ENCODE measurements around the gene TBC1D10A. TPM values are rescaled to one million over a fixed set of nuclear protein-coding genes. Genes with fewer than 3 reads are reported as not detected.
A peak's percentile ranks its signal among the peaks of the same experiment; 100 is the strongest.

Gene TBC1D10A
- total and polyA plus RNA-seq, 2 experiments from 2014 or later: 11.8 to 21.8 TPM

DNA sequence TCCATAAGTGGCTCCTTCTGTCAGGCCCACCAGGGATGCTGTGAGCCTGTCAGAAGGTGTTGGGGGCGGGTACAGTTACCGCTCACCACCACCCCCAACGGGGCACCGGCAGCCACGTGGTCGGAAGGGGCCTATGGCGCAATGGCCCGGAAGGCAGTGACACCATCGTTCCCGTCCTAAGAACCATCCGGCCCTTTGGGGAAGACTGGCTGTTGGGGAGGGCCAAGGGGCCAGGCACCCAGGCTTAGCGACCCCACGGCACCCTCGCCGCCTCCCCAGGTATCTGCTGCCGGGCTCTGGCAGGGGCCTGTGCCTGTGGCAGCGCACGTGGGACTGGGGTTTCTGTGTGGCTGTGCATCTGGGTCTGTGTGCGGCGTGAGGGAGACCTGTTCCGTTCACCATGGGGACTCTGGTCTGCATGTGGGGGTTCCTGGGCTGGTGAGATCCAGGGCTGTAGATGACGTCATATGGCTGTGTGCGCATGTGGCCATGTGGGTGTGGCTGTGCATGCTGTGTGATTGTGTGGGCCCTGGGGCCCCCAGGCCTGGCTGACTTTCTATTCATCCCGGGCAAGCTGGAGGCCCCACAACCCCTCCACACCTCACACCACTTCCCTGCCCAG lies 60.8 kb downstream of the TBC1D10A start:
- no peak for DNase-seq (ENCODE audit: low read depth in 1 of 2, low spot score in 1 of 2)
- Histone ChIP-seq H3K27me3 (no peaks in the 10 kb centered on the region), H3K36me3 (no peaks in the 10 kb centered on the region), H3K27ac (no peak overlapping the region), H3K9me3 (ENCODE audit: low read depth) (no peaks in the 10 kb centered on the region), H3K4me3 (no peak overlapping the region), H3K4me1 (ENCODE audit: low read depth) (no peaks in the 10 kb centered on the region)
- TF ChIP-seq, protein P1, sequence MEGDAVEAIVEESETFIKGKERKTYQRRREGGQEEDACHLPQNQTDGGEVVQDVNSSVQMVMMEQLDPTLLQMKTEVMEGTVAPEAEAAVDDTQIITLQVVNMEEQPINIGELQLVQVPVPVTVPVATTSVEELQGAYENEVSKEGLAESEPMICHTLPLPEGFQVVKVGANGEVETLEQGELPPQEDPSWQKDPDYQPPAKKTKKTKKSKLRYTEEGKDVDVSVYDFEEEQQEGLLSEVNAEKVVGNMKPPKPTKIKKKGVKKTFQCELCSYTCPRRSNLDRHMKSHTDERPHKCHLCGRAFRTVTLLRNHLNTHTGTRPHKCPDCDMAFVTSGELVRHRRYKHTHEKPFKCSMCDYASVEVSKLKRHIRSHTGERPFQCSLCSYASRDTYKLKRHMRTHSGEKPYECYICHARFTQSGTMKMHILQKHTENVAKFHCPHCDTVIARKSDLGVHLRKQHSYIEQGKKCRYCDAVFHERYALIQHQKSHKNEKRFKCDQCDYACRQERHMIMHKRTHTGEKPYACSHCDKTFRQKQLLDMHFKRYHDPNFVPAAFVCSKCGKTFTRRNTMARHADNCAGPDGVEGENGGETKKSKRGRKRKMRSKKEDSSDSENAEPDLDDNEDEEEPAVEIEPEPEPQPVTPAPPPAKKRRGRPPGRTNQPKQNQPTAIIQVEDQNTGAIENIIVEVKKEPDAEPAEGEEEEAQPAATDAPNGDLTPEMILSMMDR (IDR thresholded peaks at IDR 0.05; ENCODE audit: low read depth, low read length): no peak

- Histone ChIP-seq H3K4me1 (ENCODE audit: low read depth) (no peaks in the 10 kb centered on the region), H3K36me3 (no peaks in the 10 kb centered on the region), H3K4me3 (no peak overlapping the region), H3K9me3 (ENCODE audit: low read depth) (no peaks in the 10 kb centered on the region), H3K27ac (no peak overlapping the region), H3K27me3 (no peaks in the 10 kb centered on the region)
- TF ChIP-seq, protein P1 (IDR thresholded peaks at IDR 0.05; ENCODE audit: low read depth, low read length): no peak
- no peak for DNase-seq (ENCODE audit: low read depth in 1 of 2, low spot score in 1 of 2)
Observed at GRCh38 chr22:30265131-30265720, 61.5 kb downstream of the TBC1D10A start.

DNA sequence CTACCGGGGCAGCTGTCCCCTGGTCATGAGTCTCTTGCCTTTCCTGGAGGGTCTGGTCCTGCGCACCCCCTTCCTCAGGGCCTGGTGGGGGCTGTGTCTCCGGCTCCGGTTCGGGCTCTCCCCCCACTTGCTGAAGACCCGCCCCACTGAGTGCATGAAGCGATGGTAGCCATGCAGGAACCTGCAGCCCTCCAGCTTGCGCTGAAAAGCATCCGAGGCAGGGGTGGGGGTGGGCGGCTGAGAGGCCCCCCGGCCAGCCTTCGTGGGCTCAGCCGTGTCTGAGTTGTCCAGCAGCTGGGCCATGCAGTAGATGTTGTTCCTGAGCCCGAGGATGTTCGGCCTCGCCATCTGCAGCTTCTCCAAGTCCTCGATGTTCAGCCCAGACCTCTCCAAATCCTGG lies 62.9 kb downstream of the TBC1D10A start:
- no peaks in the 10 kb centered on the region for H3K27me3 ChIP-seq
- H3K36me3 ChIP-seq: no peaks in the 10 kb centered on the region
- no peaks in the 10 kb centered on the region for H3K4me1 ChIP-seq (ENCODE audit: low read depth)
- no peak overlapping the region for H3K4me3 ChIP-seq
- H3K27ac ChIP-seq: no peak overlapping the region
- DNase-seq (ENCODE audit: low read depth in 1 of 2, low spot score in 1 of 2): no peak
- no peaks in the 10 kb centered on the region for H3K9me3 ChIP-seq (ENCODE audit: low read depth)
- TF ChIP-seq, protein P1 (IDR thresholded peaks at IDR 0.05; ENCODE audit: low read depth, low read length): no peak

GRCh38 chr22:30262917-30263741 lies 63.6 kb downstream of the TBC1D10A start:
- Histone ChIP-seq H3K9me3 (ENCODE audit: low read depth) (no peaks in the 10 kb centered on the region), H3K4me1 (ENCODE audit: low read depth) (no peaks in the 10 kb centered on the region), H3K36me3 (no peaks in the 10 kb centered on the region), H3K4me3 (no peak overlapping the region), H3K27me3 (no peaks in the 10 kb centered on the region), H3K27ac (no peak overlapping the region)
- TF ChIP-seq, protein P1 (IDR thresholded peaks at IDR 0.05; ENCODE audit: low read depth, low read length): peak; percentile 89
- peak; percentile 76 to 87 for DNase-seq (ENCODE audit: low read depth in 1 of 2, low spot score in 1 of 2)

- no peaks in the 10 kb centered on the region for H3K4me1 ChIP-seq (ENCODE audit: low read depth)
- no peaks in the 10 kb centered on the region for H3K9me3 ChIP-seq (ENCODE audit: low read depth)
- TF ChIP-seq, protein P1 (IDR thresholded peaks at IDR 0.05; ENCODE audit: low read depth, low read length): no peak
- no peak for DNase-seq (ENCODE audit: low read depth in 1 of 2, low spot score in 1 of 2)
- no peak overlapping the region for H3K4me3 ChIP-seq
- H3K36me3 ChIP-seq: no peaks in the 10 kb centered on the region
- no peak overlapping the region for H3K27ac ChIP-seq
- H3K27me3 ChIP-seq: no peaks in the 10 kb centered on the region
Observed at GRCh38 chr22:30262112-30262511, 64.6 kb downstream of the TBC1D10A start.

All from cardiac muscle cell (in vitro differentiated cells and primary cell).